Measurements from ENCODE around the gene SPATA19. TPM values are rescaled to one million over a fixed set of nuclear protein-coding genes. Genes with fewer than 3 reads are reported as not detected.

SPATA19 gene
- total and polyA plus RNA-seq, 2 of the 4 experiments (the other 2 are of a cell fraction), result not detected

- H3K4me3 ChIP-seq (ENCODE audit: insufficient read depth, low read depth, low read length), result no peak overlapping the region
- H3K23ac ChIP-seq (ENCODE audit: low read depth, low read length), result no peak overlapping the region
- BruUV-seq (replicated peaks), result no TSS peak
- H4K20me1 ChIP-seq (ENCODE audit: insufficient read depth, low read length), result no peaks in the 10 kb centered on the region
- no peak overlapping the region for H2BK20ac ChIP-seq (ENCODE audit: low read depth, low read length)
- no peak for TF ChIP-seq RAD21 (IDR thresholded peaks at IDR 0.05; ENCODE audit: low read length)
- H2AFZ ChIP-seq (replicated peaks; ENCODE audit: low read length, poor library complexity), result no peak overlapping the region
- 53% methylated on average over 3 of the region's 14 CpGs; no CpG with 5 or more reads in 1 of the 2 experiments for WGBS, 2 experiments (ENCODE audit: extremely low coverage in 2 of 2, insufficient read length in 1 of 2)
- no peak overlapping the region for H2AK5ac ChIP-seq (ENCODE audit: low read depth, low read length)
- H2BK120ac ChIP-seq (ENCODE audit: low read depth, low read length), result no peak overlapping the region
- H2BK5ac ChIP-seq (ENCODE audit: low read depth, low read length, poor library complexity, severe bottlenecking), result no peak overlapping the region
- H3K36me3 ChIP-seq (ENCODE audit: control insufficient read depth, insufficient read depth, low read length), result no peaks in the 10 kb centered on the region
- H3K14ac ChIP-seq (replicated peaks; ENCODE audit: low read depth, low read length), result no peak overlapping the region
- peaks cover 42% of the 10 kb centered on the region for H3K9me3 ChIP-seq (ENCODE audit: control insufficient read depth, insufficient read depth, low read length)
- H3K4me2 ChIP-seq (ENCODE audit: low read depth, low read length), result no peak overlapping the region
- H3K4me1 ChIP-seq (ENCODE audit: control insufficient read depth, insufficient read depth, low read length), result no peaks in the 10 kb centered on the region
- in situ Hi-C loops (cut with MboI; ENCODE audit: low sequenced_read_pairs) (no loop called here), intact Hi-C loops (cut with micrococcal nuclease) (no loop called here), dilution Hi-C loops (cut with HindIII; ENCODE audit: low sequenced_read_pairs, unreplicated experiment) (no loop called here)
- H3K79me1 ChIP-seq (ENCODE audit: low read depth in 1 of 2, low read length in 2 of 2), result no peaks in the 10 kb centered on the region
- no peaks in the 10 kb centered on the region for H3K27me3 ChIP-seq (ENCODE audit: control insufficient read depth, insufficient read depth, low read length)
- no peaks in the 10 kb centered on the region for H3K9me1 ChIP-seq (ENCODE audit: insufficient read depth, low read length)
- H3K9ac ChIP-seq (ENCODE audit: low read depth, low read length), result no peak overlapping the region
- H4K8ac ChIP-seq (ENCODE audit: low read depth in 2 of 2, low read length in 2 of 2), result no peak overlapping the region
- ChIA-PET CTCF (no interaction called here), POLR2A (ENCODE audit: unreplicated experiment) (no interaction called here)
- H2BK15ac ChIP-seq (ENCODE audit: low read depth, low read length), result no peak overlapping the region
- H3K4ac ChIP-seq (ENCODE audit: low read depth, low read length), result no peak overlapping the region
- no peak overlapping the region for H3K27ac ChIP-seq (ENCODE audit: insufficient read depth, low read length)
- H3K18ac ChIP-seq (ENCODE audit: low read depth, low read length), result no peak overlapping the region
- H2AK9ac ChIP-seq (replicated peaks; ENCODE audit: low read depth, low read length, poor library complexity), result no peak overlapping the region
- no peak overlapping the region for H4K5ac ChIP-seq (ENCODE audit: low read depth, low read length)
- no peak overlapping the region for H3K56ac ChIP-seq (ENCODE audit: extremely low read depth, insufficient read depth, low read length)
- DNase-seq (no peak), ATAC-seq (ENCODE audit: low read depth) (no peak)
- no peak overlapping the region for H4K91ac ChIP-seq (ENCODE audit: insufficient read depth, low read depth, low read length)
These were observed 48.1 kb upstream of the SPATA19 start for GRCh38 chr11:133893381-133893780.
